GM12801 (cell line): Measurements from ENCODE around the gene KCNN1.

Experiments
- TF ChIP-seq, protein P1 (sequence below): IDR thresholded peaks from one replicate; pipeline ENCODE4 v1.5.1; 2011; ENCODE audit warnings: control low read depth; ENCODE audit not compliant: insufficient read length; ENCODE audit errors: extremely low read depth

The KCNN1 gene

DNA sequence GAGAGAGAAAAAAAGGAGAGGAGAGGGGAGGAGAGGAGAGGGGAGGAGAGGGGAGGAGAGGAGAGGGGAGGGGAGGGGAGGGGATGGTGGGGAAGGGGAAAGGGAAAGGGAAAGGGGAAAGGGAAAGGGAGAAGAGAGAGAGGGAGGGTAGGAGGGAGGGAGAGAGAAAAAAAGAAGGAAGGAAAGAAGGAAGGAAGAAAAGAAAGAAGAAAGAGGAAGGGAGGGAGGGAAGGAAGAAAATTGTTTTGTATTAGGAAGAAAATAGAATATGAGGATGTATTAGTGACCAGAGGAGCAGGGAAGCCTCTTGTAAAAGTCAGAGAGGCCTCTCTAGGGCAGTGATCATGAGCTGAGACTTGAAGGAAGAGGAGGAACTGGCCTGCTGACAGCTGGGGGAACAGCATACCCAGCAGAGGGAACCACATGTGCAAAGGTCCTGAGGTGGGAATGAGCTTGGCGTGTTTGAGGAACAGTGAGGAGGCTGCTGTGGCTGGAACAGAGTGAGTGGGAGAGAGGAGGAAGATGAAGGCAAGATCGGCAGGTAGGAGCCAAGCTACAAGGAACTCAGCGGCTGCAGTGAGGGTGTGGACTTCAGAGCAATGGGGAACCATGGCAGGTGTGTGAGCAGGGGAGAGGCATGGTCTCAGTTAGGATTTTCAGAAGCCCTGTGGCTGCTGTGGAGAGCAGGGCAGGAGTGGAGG lies 9.6 kb upstream of the KCNN1 start:
- TF ChIP-seq, protein P1, sequence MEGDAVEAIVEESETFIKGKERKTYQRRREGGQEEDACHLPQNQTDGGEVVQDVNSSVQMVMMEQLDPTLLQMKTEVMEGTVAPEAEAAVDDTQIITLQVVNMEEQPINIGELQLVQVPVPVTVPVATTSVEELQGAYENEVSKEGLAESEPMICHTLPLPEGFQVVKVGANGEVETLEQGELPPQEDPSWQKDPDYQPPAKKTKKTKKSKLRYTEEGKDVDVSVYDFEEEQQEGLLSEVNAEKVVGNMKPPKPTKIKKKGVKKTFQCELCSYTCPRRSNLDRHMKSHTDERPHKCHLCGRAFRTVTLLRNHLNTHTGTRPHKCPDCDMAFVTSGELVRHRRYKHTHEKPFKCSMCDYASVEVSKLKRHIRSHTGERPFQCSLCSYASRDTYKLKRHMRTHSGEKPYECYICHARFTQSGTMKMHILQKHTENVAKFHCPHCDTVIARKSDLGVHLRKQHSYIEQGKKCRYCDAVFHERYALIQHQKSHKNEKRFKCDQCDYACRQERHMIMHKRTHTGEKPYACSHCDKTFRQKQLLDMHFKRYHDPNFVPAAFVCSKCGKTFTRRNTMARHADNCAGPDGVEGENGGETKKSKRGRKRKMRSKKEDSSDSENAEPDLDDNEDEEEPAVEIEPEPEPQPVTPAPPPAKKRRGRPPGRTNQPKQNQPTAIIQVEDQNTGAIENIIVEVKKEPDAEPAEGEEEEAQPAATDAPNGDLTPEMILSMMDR = no peak

DNA sequence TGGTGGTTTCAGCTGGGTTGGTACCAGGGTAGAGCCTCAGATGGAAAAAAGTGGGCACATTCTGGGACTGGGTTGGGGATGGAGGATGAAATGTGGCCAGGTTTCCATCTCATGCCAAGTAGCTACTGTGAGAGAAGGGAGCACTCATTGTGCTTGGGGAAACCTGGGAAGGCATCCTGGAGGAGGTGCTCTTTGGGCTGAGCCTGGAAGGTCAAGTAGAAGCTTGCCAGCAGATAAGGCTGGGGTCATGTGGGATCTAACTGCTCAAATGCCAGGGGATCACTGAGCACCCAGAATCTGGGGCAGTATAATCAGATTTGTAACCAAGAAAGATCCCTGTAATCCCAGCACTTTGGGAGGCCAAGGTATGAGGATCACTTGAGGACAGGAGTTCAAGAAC lies 9.0 kb upstream of the KCNN1 start:
- TF ChIP-seq, protein P1 = no peak

DNA sequence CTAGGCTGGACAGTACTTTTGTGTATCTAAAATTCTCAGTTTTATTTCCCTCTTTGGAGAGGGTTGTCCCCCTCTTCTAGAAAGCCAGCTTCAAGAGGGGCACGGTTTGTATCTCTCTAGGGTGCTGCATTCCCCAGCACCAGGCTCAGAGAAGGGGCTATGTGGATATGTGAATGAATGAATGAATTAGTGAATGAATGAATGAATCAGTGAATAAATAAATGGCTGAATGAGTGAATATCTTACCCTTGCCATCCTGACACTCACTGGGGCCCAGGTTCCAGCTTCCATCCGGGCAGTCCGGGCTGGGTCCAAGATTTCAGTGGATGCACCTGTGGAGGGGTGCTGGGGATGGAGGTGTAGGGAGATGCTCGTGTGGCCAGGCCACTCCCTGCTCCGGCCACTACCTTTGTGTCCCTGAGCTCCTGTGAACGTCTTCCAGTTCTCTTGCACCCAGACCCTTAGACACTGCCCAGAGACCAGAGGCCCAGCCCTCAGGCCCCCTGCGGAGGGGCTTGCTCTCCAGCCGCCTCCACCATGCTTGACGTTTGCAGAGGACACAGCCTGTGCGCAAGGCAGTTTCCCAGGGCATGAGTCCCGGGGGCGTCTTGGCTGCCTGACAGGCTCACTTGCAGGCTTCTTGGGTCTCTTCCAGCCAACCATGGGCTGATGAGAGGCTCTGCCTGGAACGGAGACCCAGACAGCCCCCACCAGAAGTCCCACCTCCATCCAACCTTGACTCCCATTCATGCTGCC lies 2.8 kb upstream of the KCNN1 start:
- TF ChIP-seq, protein P1 = no peak

DNA sequence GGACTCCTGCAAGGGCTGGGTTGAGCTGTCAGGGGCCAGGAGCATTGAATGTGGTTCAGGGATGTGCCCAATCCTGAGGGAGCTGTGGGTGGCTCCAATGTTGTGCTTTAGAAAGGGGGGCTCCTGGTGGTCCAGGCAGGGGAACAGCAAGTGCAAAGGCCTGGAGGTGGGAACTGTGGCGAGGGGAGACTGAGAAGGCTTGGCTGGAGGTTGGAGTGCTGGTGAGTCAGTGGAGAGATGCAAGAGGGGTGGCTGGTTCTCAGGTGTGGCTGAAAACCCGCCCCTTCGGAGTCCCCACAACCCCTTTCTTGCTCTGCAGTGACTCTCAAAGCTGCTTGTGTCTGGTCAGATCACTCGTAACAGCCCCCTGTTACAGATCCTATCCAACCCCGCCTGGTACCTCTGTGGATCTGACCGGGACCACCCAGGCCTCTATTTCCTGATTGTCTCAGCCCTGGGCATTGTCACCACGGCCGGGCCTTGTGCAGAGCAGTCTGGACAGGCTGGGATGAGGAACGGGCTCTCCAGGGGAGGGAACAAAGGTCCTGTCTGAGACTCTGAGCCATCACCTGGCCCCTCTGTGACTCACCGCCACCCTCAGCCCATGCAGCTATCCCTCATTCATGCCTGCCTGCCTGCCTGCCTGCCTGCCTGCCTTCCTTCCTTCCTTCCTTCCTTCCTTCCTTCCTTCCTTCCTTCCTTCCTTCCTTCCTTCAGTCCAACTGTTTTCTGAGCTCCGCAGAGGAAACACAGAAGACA lies 1.4 kb upstream of the KCNN1 start:
- TF ChIP-seq, protein P1 = no peak

DNA sequence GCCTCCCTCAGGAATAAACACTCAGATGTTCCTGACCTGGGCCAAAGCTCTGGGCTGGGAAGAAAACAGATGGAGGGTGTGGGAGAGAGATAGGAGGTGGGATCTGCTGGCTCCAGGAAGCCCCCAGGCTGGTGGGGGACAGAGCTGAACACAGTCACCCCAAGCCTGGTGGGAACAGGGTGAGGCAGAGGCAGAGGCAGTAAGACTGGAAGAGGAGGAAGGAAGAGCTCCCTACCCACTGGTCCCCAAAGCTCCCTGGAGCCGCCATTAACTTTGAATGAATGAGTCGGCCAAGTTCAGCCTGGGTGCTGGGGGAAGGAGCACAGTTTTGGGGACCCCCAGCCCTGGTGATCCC lies 801 bp upstream of the KCNN1 start:
- TF ChIP-seq, protein P1 = no peak

DNA sequence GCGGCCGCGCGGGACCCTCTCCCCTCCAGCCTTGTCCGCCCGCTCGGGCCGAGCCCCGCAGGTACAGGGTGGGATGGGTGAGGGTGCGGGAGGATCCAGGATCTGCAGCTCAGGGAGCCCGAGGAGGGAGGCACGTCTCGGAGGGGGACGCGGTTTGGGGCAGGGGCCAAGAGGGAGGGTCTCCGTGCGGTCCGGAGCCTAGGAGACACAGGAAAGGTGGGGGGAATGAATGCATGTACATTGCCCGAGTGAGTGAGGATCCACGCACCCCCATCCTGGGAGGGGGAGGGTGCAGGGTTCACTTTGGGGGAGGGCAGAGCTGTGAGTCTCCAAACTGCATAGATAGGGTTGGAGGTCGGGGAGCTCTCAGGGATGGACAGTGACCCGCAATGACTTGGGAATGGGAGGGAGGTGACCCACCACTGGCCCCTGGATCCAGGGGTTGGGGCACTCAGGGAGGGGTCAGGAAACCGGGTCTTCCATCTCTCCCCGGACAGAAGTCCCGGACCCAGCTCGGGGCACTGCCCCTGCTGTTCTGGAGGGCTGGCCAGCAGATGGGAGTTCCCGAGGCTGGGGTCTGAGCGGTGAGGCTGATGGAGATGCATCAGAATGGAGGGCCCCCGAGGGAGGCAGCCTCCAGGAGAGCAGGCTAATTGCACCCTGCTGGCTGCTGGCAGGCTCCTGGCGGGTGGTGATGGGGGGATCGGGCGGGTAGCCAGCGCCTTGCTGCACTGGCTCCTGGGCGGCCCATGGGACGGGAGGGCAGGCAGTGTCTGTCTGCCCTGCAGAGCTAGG lies 547 bp downstream of the KCNN1 start:
- TF ChIP-seq, protein P1 = no peak

DNA sequence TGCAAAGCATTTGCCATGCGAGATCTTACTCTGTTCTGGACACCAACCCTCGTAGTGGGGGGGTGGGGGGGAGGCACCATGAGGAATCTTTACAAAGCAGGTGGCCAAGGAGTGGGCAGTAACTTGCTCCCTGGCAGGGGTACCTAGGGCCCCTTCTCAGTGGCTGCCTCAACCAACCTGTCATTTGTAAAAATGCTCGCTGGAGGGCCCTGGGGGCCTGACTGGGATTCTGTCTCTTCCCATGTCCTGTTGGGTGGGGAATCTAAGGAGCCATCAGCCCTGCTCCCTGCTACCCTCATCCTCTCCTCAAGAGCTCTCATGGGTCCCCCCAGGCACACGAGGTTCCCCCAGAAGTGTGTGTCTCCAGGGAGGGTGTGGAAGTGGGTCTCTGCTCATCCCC lies 1.5 kb downstream of the KCNN1 start:
- TF ChIP-seq, protein P1 = no peak
